MCF 10A (cell line): ENCODE measurements around the gene SPPL2B. TPM values are rescaled to one million over a fixed set of nuclear protein-coding genes. Genes with fewer than 3 reads are reported as not detected.

Source experiments
- BruUV-seq: library from RNA; stranded (reverse); fragments of 400-500 nt; replicated peaks from 2 replicates; lab custom pipeline; 2021; lab: Mats Ljungman, UMichigan
- CTCF ChIA-PET: fragments of 300-600 bp; sonication (Branson Sonifier 250); formaldehyde crosslinking; extraction: SDS; loops from one replicate; lab custom pipeline; 2021; ENCODE audit warnings: antibody characterized with exemption, inconsistent platforms; lab: Yijun Ruan, JAX
- POLR2A ChIA-PET: fragments of 300-600, 350-650 bp; sonication (Branson Sonifier 250); formaldehyde crosslinking; extraction: SDS; loops from one replicate; lab custom pipeline; 2020; ENCODE audit warnings: antibody characterized with exemption, inconsistent platforms; lab: Yijun Ruan, JAX
- DNase-seq: peaks from one replicate; pipeline ENCODE4 v3.0.0-alpha.2; 2018; ENCODE audit not compliant: unreplicated experiment
- H3K27ac Mint-ChIP-seq: one replicate; pipeline ENCODE4 v1.8.0; 2022; ENCODE audit warnings: mild to moderate bottlenecking, low read depth, mixed read lengths; ENCODE audit not compliant: unreplicated experiment
- H3K27me3 Mint-ChIP-seq: one replicate; pipeline ENCODE4 v1.8.0; 2022; ENCODE audit warnings: mixed read lengths; ENCODE audit not compliant: insufficient read depth, unreplicated experiment
- H3K36me3 Mint-ChIP-seq: one replicate; pipeline ENCODE4 v1.8.0; 2022; ENCODE audit warnings: mild to moderate bottlenecking, moderate library complexity, mixed read lengths; ENCODE audit not compliant: insufficient read depth, unreplicated experiment
- H3K4me1 Mint-ChIP-seq: one replicate; pipeline ENCODE4 v1.8.0; 2022; ENCODE audit warnings: mixed read lengths; ENCODE audit not compliant: insufficient read depth, unreplicated experiment
- H3K4me3 Mint-ChIP-seq: one replicate; pipeline ENCODE4 v1.8.0; 2022; ENCODE audit warnings: mild to moderate bottlenecking, moderate library complexity, mixed read lengths; ENCODE audit not compliant: unreplicated experiment
- H3K9me3 Mint-ChIP-seq: one replicate; pipeline ENCODE4 v1.8.0; 2022; ENCODE audit warnings: mixed read lengths; ENCODE audit not compliant: unreplicated experiment
- CTCF ChIP-seq: fragments of 200-600 bp; IDR thresholded peaks from one replicate; pipeline ENCODE4 v1.8.0; 2022; ENCODE audit warnings: antibody characterized with exemption, mild to moderate bottlenecking; ENCODE audit not compliant: unreplicated experiment
- intact Hi-C: fragments of 100-400 bp; cut with micrococcal nuclease; formaldehyde crosslinking; loops from 2 replicates; pipeline ENCODE4 v1.14.1; 2022
- total RNA-seq: library from RNA; stranded (reverse); gene quantifications from 2 replicates; pipeline ENCODE4 v1.2.3, GENCODE V29; 2022

The SPPL2B gene
- total RNA-seq, 1 experiment from 2014 or later, result 70.1 TPM

- POLR2A ChIA-PET, result interaction anchor here (0.5 kb wide), 1 partner anchor 281 kb away, joined by 3 read pairs; no protein-coding TSS in a partner anchor
- peaks cover 18% of the 10 kb centered on the region for H3K36me3 Mint-ChIP-seq
- intact Hi-C loops, result no loop called here
- no peak for DNase-seq
- no TSS peak for BruUV-seq
- no peaks in the 10 kb centered on the region for H3K4me1 Mint-ChIP-seq
- H3K27ac Mint-ChIP-seq, result no peak overlapping the region
- no peaks in the 10 kb centered on the region for H3K27me3 Mint-ChIP-seq
- TF ChIP-seq CTCF, result no peak
- H3K4me3 Mint-ChIP-seq, result no peak overlapping the region
- CTCF ChIA-PET, result interaction anchor here (0.7 kb wide), 1 partner anchor 278 kb away, joined by 3 read pairs; no protein-coding TSS in a partner anchor
- H3K9me3 Mint-ChIP-seq, result no peaks in the 10 kb centered on the region
Measured at GRCh38 chr19:2335848-2336247, 7.4 kb downstream of the SPPL2B start.

GRCh38 chr19:2336528-2337328 is 8.2 kb downstream of the SPPL2B start:
- CTCF ChIA-PET, result no interaction called here
- intact Hi-C loops, result no loop called here
- Mint-ChIP-seq H3K27me3 (no peaks in the 10 kb centered on the region), H3K36me3 (peaks cover 21% of the 10 kb centered on the region), H3K4me3 (no peak overlapping the region), H3K4me1 (no peaks in the 10 kb centered on the region), H3K9me3 (no peaks in the 10 kb centered on the region), H3K27ac (no peak overlapping the region)
- no peak for DNase-seq
- TF ChIP-seq CTCF, result no peak
- no TSS peak for BruUV-seq
- POLR2A ChIA-PET, result interaction anchor here (0.5 to 1.3 kb wide), 2 partner anchors 37 to 282 kb away, joined by 3 read pairs; no protein-coding TSS in a partner anchor

- CTCF ChIA-PET, result no interaction called here
- intact Hi-C loops, result no loop called here
- H3K27ac Mint-ChIP-seq, result no peak overlapping the region
- H3K9me3 Mint-ChIP-seq, result no peaks in the 10 kb centered on the region
- H3K36me3 Mint-ChIP-seq, result peaks cover 18% of the 10 kb centered on the region
- no peak for DNase-seq
- POLR2A ChIA-PET, result interaction anchor here (1.3 kb wide), 1 partner anchor 37 kb away, joined by 3 read pairs; no protein-coding TSS in a partner anchor
- no peaks in the 10 kb centered on the region for H3K27me3 Mint-ChIP-seq
- no peak for TF ChIP-seq CTCF
- BruUV-seq, result no TSS peak
- H3K4me1 Mint-ChIP-seq, result no peaks in the 10 kb centered on the region
- no peak overlapping the region for H3K4me3 Mint-ChIP-seq
Measured at GRCh38 chr19:2337329-2337707, 8.8 kb downstream of the SPPL2B start.

DNA sequence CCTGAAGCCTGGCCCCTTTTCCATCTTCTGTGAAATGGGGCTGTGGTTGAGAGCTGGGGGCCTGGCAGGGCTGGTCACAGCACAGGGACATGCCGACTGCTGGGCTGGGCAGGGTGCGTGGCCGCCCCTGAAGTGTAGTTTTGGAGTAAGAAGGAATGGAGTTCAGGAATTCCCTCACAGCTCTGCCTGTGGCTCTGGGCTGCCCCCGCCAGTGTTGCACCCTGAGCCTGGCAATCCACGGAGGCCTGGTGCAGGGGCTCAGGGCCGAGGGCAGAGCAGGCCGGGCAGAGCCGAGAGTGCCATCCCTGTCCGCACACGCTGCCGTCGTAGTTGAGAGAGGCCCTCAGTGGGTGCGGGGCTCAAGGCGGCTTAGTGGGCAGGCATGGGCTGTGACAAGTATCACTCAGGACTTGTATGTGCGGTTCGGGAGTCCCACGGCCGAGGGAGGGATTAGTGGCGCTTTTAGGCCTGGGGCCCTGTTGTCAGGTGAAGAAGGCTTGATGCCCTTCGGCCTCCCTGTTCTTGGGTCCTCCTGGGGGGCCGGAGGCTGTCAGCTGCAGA is 9.7 kb downstream of the SPPL2B start:
- Mint-ChIP-seq H3K36me3 (peaks cover 18% of the 10 kb centered on the region), H3K27me3 (no peaks in the 10 kb centered on the region), H3K9me3 (no peaks in the 10 kb centered on the region), H3K4me1 (no peaks in the 10 kb centered on the region), H3K27ac (no peak overlapping the region), H3K4me3 (no peak overlapping the region)
- DNase-seq, result no peak
- CTCF ChIA-PET, result interaction anchor here (0.5 kb wide), 1 partner anchor 16 kb away, joined by 3 read pairs; no protein-coding TSS in a partner anchor
- TF ChIP-seq CTCF, result no peak
- intact Hi-C loops, result no loop called here
- POLR2A ChIA-PET, result interaction anchor here (1.3 kb wide), 1 partner anchor 36 kb away, joined by 3 read pairs; no protein-coding TSS in a partner anchor
- no TSS peak for BruUV-seq
